MM.1S (cell line): ENCODE data around the gene PADI4.

Source experiments
- DNase-seq: peaks from one replicate; pipeline ENCODE4 v3.0.0-alpha.2; 2015
- H2AFZ ChIP-seq: fragments of 300-600 bp; sonication (generic); 2 replicates; pipeline ENCODE4 v1.6.0; 2016; ENCODE audit warnings: antibody characterized with exemption, low read length
- H3F3A ChIP-seq: fragments of 300-600 bp; sonication (generic); 2 replicates; pipeline ENCODE4 v1.6.1; 2016; ENCODE audit warnings: mild to moderate bottlenecking, antibody characterized with exemption, low read length, moderate library complexity, mixed read lengths; ENCODE audit not compliant: insufficient read depth
- H3K27ac ChIP-seq: fragments of 300-600 bp; sonication (generic); 2 replicates; pipeline ENCODE4 v1.5.1; 2016; ENCODE audit warnings: mild to moderate bottlenecking, low read length
- H3K27me3 ChIP-seq: fragments of 300-600 bp; sonication (generic); replicated peaks from 2 replicates; pipeline ENCODE4 v1.6.0; 2016; ENCODE audit warnings: low read length; ENCODE audit not compliant: insufficient read depth
- H3K36me3 ChIP-seq: fragments of 300-600 bp; sonication (generic); replicated peaks from 2 replicates; pipeline ENCODE4 v1.6.1; 2016; ENCODE audit warnings: mild to moderate bottlenecking, low read length, mixed read lengths; ENCODE audit not compliant: insufficient read depth
- H3K4me1 ChIP-seq: fragments of 300-600 bp; sonication (generic); 2 replicates; pipeline ENCODE4 v1.6.1; 2016; ENCODE audit warnings: low read length, mixed read lengths
- H3K4me2 ChIP-seq: fragments of 300-600 bp; sonication (generic); 2 replicates; pipeline ENCODE4 v1.6.0; 2016; ENCODE audit warnings: low read depth, low read length
- H3K4me3 ChIP-seq: fragments of 300-600 bp; sonication (generic); 2 replicates; pipeline ENCODE4 v1.5.1; 2016; ENCODE audit warnings: low read length, mixed read lengths
- H3K79me2 ChIP-seq: fragments of 300-600 bp; sonication (generic); 2 replicates; pipeline ENCODE4 v1.6.1; 2016; ENCODE audit warnings: mixed run types, low read length, mixed read lengths
- H3K9ac ChIP-seq: fragments of 300-600 bp; sonication (generic); 2 replicates; pipeline ENCODE4 v1.6.1; 2016; ENCODE audit warnings: low read length, mixed read lengths
- H3K9me2 ChIP-seq: fragments of 300-600 bp; sonication (generic); replicated peaks from 2 replicates; pipeline ENCODE4 v1.6.1; 2016; ENCODE audit warnings: mild to moderate bottlenecking, low read length, mixed read lengths; ENCODE audit not compliant: insufficient read depth
- H3K9me3 ChIP-seq: fragments of 300-600 bp; sonication (generic); replicated peaks from 2 replicates; pipeline ENCODE4 v1.6.1; 2016; ENCODE audit warnings: mild to moderate bottlenecking, low read length, mixed read lengths; ENCODE audit not compliant: insufficient read depth
- H4K20me1 ChIP-seq: fragments of 300-600 bp; sonication (generic); 2 replicates; pipeline ENCODE4 v1.6.1; 2016; ENCODE audit warnings: mild to moderate bottlenecking, low read length, moderate library complexity, mixed read lengths; ENCODE audit not compliant: insufficient read depth
- CTCF ChIP-seq: fragments of 300-600 bp; sonication (generic); IDR thresholded peaks from 2 replicates; pipeline ENCODE4 v1.5.1; 2016; ENCODE audit warnings: antibody characterized with exemption, low read length, mixed read lengths
- EZH2 ChIP-seq: fragments of 300-600 bp; sonication (generic); optimal IDR thresholded peaks from 2 replicates; pipeline ENCODE3; 2017; ENCODE audit warnings: low read depth, mild to moderate bottlenecking, antibody characterized with exemption, low read length, mixed read lengths
- EZH2phosphoT487 ChIP-seq: fragments of 300-600 bp; sonication (generic); IDR thresholded peaks from 2 replicates; pipeline ENCODE4 v1.6.1; 2018; ENCODE audit warnings: antibody characterized with exemption, low read length

Gene PADI4

GRCh38 chr1:17329610-17330009 is 21.6 kb downstream of the PADI4 start:
- Histone ChIP-seq H3F3A (no peaks in the 10 kb centered on the region), H3K9me2 (no peaks in the 10 kb centered on the region), H2AFZ (no peak overlapping the region), H3K79me2 (no peaks in the 10 kb centered on the region), H3K9me3 (no peaks in the 10 kb centered on the region), H3K27ac (no peak overlapping the region), H3K9ac (no peak overlapping the region), H3K4me2 (no peak overlapping the region), H3K27me3 (peaks cover 88% of the 10 kb centered on the region), H3K36me3 (no peaks in the 10 kb centered on the region), H3K4me1 (no peaks in the 10 kb centered on the region), H3K4me3 (no peak overlapping the region), H4K20me1 (no peaks in the 10 kb centered on the region)
- TF ChIP-seq CTCF (no peak), EZH2 (no peak), EZH2phosphoT487 (no peak)
- no peak for DNase-seq

GRCh38 chr1:17330856-17331255 is 22.9 kb downstream of the PADI4 start:
- no peak for TF ChIP-seq EZH2phosphoT487
- TF ChIP-seq EZH2: no peak
- no peak for TF ChIP-seq CTCF
- Histone ChIP-seq H3K4me3 (no peak overlapping the region), H3K36me3 (no peaks in the 10 kb centered on the region), H2AFZ (no peak overlapping the region), H3K27me3 (peaks cover 88% of the 10 kb centered on the region), H3K27ac (no peak overlapping the region), H3K79me2 (no peaks in the 10 kb centered on the region), H3K4me1 (no peaks in the 10 kb centered on the region), H3K9ac (no peak overlapping the region), H3F3A (no peaks in the 10 kb centered on the region), H4K20me1 (no peaks in the 10 kb centered on the region), H3K9me3 (no peaks in the 10 kb centered on the region), H3K9me2 (no peaks in the 10 kb centered on the region), H3K4me2 (no peak overlapping the region)
- DNase-seq: no peak

GRCh38 chr1:17333081-17333480 is 25.1 kb downstream of the PADI4 start:
- Histone ChIP-seq H2AFZ (no peak overlapping the region), H3K27ac (no peak overlapping the region), H3K4me2 (no peak overlapping the region), H3F3A (no peaks in the 10 kb centered on the region), H3K9me3 (no peaks in the 10 kb centered on the region), H3K36me3 (no peaks in the 10 kb centered on the region), H3K9me2 (no peaks in the 10 kb centered on the region), H3K27me3 (peaks cover 82% of the 10 kb centered on the region), H4K20me1 (no peaks in the 10 kb centered on the region), H3K4me1 (no peaks in the 10 kb centered on the region), H3K9ac (no peak overlapping the region), H3K79me2 (no peaks in the 10 kb centered on the region), H3K4me3 (no peak overlapping the region)
- TF ChIP-seq EZH2phosphoT487 (no peak), CTCF (no peak), EZH2 (no peak)
- DNase-seq: no peak
